ELR (cell line): Measurements from ENCODE around the gene BAZ1B.
"Not testable (repeated sequence)": the region's sequence is repeated elsewhere in the genome, so short reads cannot be mapped to it uniquely, and the experiment has no call there.

ENCODE experiments used
- DNase-seq: peaks from one replicate; pipeline ENCODE4 v3.0.0-alpha.2; 2015; ENCODE audit warnings: low read depth

Gene BAZ1B

GRCh38 chr7:73504017-73504416 is 18.1 kb downstream of the BAZ1B start:
- no peak for DNase-seq

GRCh38 chr7:73503229-73503628 is 18.9 kb downstream of the BAZ1B start:
- no peak for DNase-seq

GRCh38 chr7:73496626-73497025 is 25.5 kb downstream of the BAZ1B start:
- no peak for DNase-seq

GRCh38 chr7:73495507-73495906 is 26.6 kb downstream of the BAZ1B start:
- DNase-seq: not testable (repeated sequence)

- no peak for DNase-seq
Measured at GRCh38 chr7:73489976-73490375, 32.1 kb downstream of the BAZ1B start.

- DNase-seq: no peak
Measured at GRCh38 chr7:73487486-73487885, 34.6 kb downstream of the BAZ1B start.

GRCh38 chr7:73483171-73483570 is 38.9 kb downstream of the BAZ1B start:
- DNase-seq: no peak

GRCh38 chr7:73482746-73483145 is 39.3 kb downstream of the BAZ1B start:
- no peak for DNase-seq

- DNase-seq: not testable (repeated sequence)
Measured at GRCh38 chr7:73481521-73481920, 40.6 kb downstream of the BAZ1B start.

GRCh38 chr7:73478549-73478948 is 43.5 kb downstream of the BAZ1B start:
- DNase-seq: no peak

GRCh38 chr7:73477376-73477775 is 44.7 kb downstream of the BAZ1B start:
- DNase-seq: no peak

GRCh38 chr7:73470208-73470607 is 51.9 kb downstream of the BAZ1B start:
- DNase-seq: no peak

- DNase-seq: not testable (repeated sequence)
Measured at GRCh38 chr7:73467046-73467445, 55.0 kb downstream of the BAZ1B start.

GRCh38 chr7:73466112-73466511 is 56.0 kb downstream of the BAZ1B start:
- DNase-seq: no peak

- DNase-seq: no peak
Measured at GRCh38 chr7:73463966-73464365, 58.1 kb downstream of the BAZ1B start.

- no peak for DNase-seq
Measured at GRCh38 chr7:73463260-73463659, 58.8 kb downstream of the BAZ1B start.

- no peak for DNase-seq
Measured at GRCh38 chr7:73461782-73462285, 60.3 kb downstream of the BAZ1B start.

GRCh38 chr7:73454424-73454823 is 67.7 kb downstream of the BAZ1B start:
- DNase-seq: no peak

- no peak for DNase-seq
Measured at GRCh38 chr7:73452999-73453635, 69.0 kb downstream of the BAZ1B start.

- DNase-seq: peak; percentile 69
Measured at GRCh38 chr7:73451780-73452398, 70.2 kb downstream of the BAZ1B start.

- DNase-seq: no peak
Measured at GRCh38 chr7:73449422-73449821, 72.7 kb downstream of the BAZ1B start.

- DNase-seq: no peak
Measured at GRCh38 chr7:73448609-73449008, 73.5 kb downstream of the BAZ1B start.

GRCh38 chr7:73447121-73447733 is 74.9 kb downstream of the BAZ1B start:
- DNase-seq: no peak
